ENCODE data around the gene CMSS1. TPM values are rescaled to one million over a fixed set of nuclear protein-coding genes. Genes with fewer than 3 reads are reported as not detected.
A peak's percentile ranks its signal among the peaks of the same experiment; 100 is the strongest.

CMSS1 gene
- total and polyA plus RNA-seq, 2 of the 13 experiments (the other 11 are each of a cell fraction or from before 2014, with no cell fraction given): 6.4 to 48.7 TPM

- TF ChIP-seq ZNF512B (CRISPR knock-in tag; IDR thresholded peaks at IDR 0.05; ENCODE audit: borderline replicate concordance): no peak
- no peak for TF ChIP-seq HNF1A (IDR thresholded peaks at IDR 0.05; ENCODE audit: low read depth)
- TF ChIP-seq HNF1A (CRISPR knock-in tag; IDR thresholded peaks at IDR 0.05; ENCODE audit: borderline replicate concordance): peak; percentile 29; the same call in 1 of the 2 replicates
- TF ChIP-seq FOXO1 (CRISPR knock-in tag; IDR thresholded peaks at IDR 0.05): peak; percentile 69; the same call in 1 of the 2 replicates
Observed at GRCh38 chr3:100002599-100003350, 185.1 kb downstream of the CMSS1 start (continued).

Measured in HepG2 (cell line).